ENCODE results near the gene CDH13. TPM values are rescaled to one million over a fixed set of nuclear protein-coding genes. Genes with fewer than 3 reads are reported as not detected.

CDH13 gene
- total and polyA plus RNA-seq, 2 experiments from 2014 or later, result 1.6 to 4.4 TPM

- TF ChIP-seq STAT1 (IDR thresholded peaks at IDR 0.05; ENCODE audit: unreplicated experiment) (no peak), REST (IDR thresholded peaks at IDR 0.05; ENCODE audit: unreplicated experiment) (no peak), JUNB (IDR thresholded peaks at IDR 0.05; ENCODE audit: unreplicated experiment) (no peak)
Measured at GRCh38 chr16:82936941-82937551, 310.3 kb downstream of the CDH13 start (continued).

GRCh38 chr16:82937926-82938520 lies 311.3 kb downstream of the CDH13 start:
- Histone ChIP-seq H3K27me3 (ENCODE audit: insufficient read depth) (no peaks in the 10 kb centered on the region), H3K4me1 (ENCODE audit: insufficient read depth) (no peaks in the 10 kb centered on the region), H4K20me1 (replicated peaks; ENCODE audit: insufficient read depth) (no peaks in the 10 kb centered on the region), H3K4me3 (no peak overlapping the region), H3K9me2 (ENCODE audit: insufficient read depth) (peaks cover 16% of the 10 kb centered on the region; the same call in 1 of the 2 replicates), H3F3A (replicated peaks; ENCODE audit: low read depth) (no peaks in the 10 kb centered on the region), H3K79me2 (replicated peaks; ENCODE audit: insufficient read depth) (no peaks in the 10 kb centered on the region), H3K27ac (ENCODE audit: low read depth) (no peak overlapping the region), H3K36me3 (ENCODE audit: insufficient read depth) (no peaks in the 10 kb centered on the region), H3K4me2 (no peak overlapping the region), H2AFZ (no peak overlapping the region)
- Mint-ChIP-seq H3K27me3 (ENCODE audit: insufficient read depth, low read depth, poor library complexity) (peaks cover 9% of the 10 kb centered on the region), H3K4me3 (no peak overlapping the region), H3K36me3 (ENCODE audit: low read depth) (peaks cover 21% of the 10 kb centered on the region), H3K9me3 (peaks cover 27% of the 10 kb centered on the region), H3K27ac (no peak overlapping the region), H3K4me1 (peaks cover 4% of the 10 kb centered on the region; the same call in 2 of the 3 replicates)
- no peak for ATAC-seq
- DNase-seq (ENCODE audit: low spot score), result no peak
- TF ChIP-seq ETS1 (IDR thresholded peaks at IDR 0.05) (no peak), ZNF462 (CRISPR knock-in tag; IDR thresholded peaks at IDR 0.05) (no peak), JUNB (IDR thresholded peaks at IDR 0.05; ENCODE audit: unreplicated experiment) (no peak), ZNF114 (CRISPR knock-in tag; IDR thresholded peaks at IDR 0.05) (no peak), CTCF (conservative IDR thresholded peaks at IDR 0.05; ENCODE audit: low read depth in 2 of 2) (no peak), EZH2phosphoT487 (IDR thresholded peaks at IDR 0.05; ENCODE audit: unreplicated experiment) (no peak), STAT1 (IDR thresholded peaks at IDR 0.05; ENCODE audit: unreplicated experiment) (no peak), POLR2AphosphoS5 (IDR thresholded peaks at IDR 0.05; ENCODE audit: low read depth) (no peak), EZH2 (IDR thresholded peaks at IDR 0.05; ENCODE audit: low read depth, unreplicated experiment) (no peak)

Data from GM23338 (cell line).